Mucosa of descending colon (tissue), 3 donors: ENCODE measurements around the gene CYP2B6. TPM values are rescaled to one million over a fixed set of nuclear protein-coding genes. Genes with fewer than 3 reads are reported as not detected.
"Not testable (repeated sequence)": the region's sequence is repeated elsewhere in the genome, so short reads cannot be mapped to it uniquely, and the experiment has no call there.

Source experiments
- ATAC-seq: fragments of 200-7000 bp; cut with Tn5 transposase; one replicate; pipeline ENCODE4 v1.9.1; 2020; ENCODE audit warnings: mild to moderate bottlenecking, moderate library complexity
- DNase-seq, 3 donors: peaks; one replicate each; pipeline ENCODE4 v3.0.0-alpha.2; 2020
- H3K36me3 ChIP-seq: fragments of 200-600 bp; one replicate; pipeline ENCODE4 v1.8.0; 2021; ENCODE audit warnings: low read depth, mild to moderate bottlenecking
- H3K4me1 ChIP-seq: fragments of 200-600 bp; one replicate; pipeline ENCODE4 v1.8.0; 2021; ENCODE audit warnings: low read depth, mild to moderate bottlenecking
- H3K4me3 ChIP-seq: fragments of 200-600 bp; one replicate; pipeline ENCODE4 v1.8.0; 2021; ENCODE audit warnings: mild to moderate bottlenecking
- H3K9me3 ChIP-seq: fragments of 200-600 bp; one replicate; pipeline ENCODE4 v1.8.0; 2021; ENCODE audit warnings: mild to moderate bottlenecking
- intact Hi-C, 2 donors: fragments of 100-400 bp; cut with DNase I in 1 of 2; cut with micrococcal nuclease in 1 of 2; formaldehyde crosslinking; loops; one replicate each; pipeline versions ENCODE4 v1.11.0 to v1.11.1; 2022; cut with DNase I, micrococcal nuclease
- total RNA-seq, 3 donors: library from RNA; stranded (reverse); fragmentation: NEBNext Ultra II Directional in 2 of 3; extraction: Animal tissue kit (Norgen Biotek cat#: 25700) in 2 of 3; gene quantifications; one replicate each; pipeline versions ENCODE4 v1.2.1 to v1.2.4, GENCODE V29; 2021 to 2023
- TF ChIP-seq, protein P1 (sequence below): fragments of 200-600 bp; IDR thresholded peaks from one replicate; pipeline ENCODE4 v1.8.0; 2022; ENCODE audit warnings: antibody characterized with exemption, mild to moderate bottlenecking
- donor health status: DM: no; HTN: no; CAD: no; lungs with moderate emphysema.
- donor health status: DM: no; HTN: no; CAD: no.
- donor health status: DM: no; HTN: yes; CAD: no.

CYP2B6 gene
- total RNA-seq, 3 donors from 2014 or later: 3.7 to 11.4 (median 6.0) TPM

DNA sequence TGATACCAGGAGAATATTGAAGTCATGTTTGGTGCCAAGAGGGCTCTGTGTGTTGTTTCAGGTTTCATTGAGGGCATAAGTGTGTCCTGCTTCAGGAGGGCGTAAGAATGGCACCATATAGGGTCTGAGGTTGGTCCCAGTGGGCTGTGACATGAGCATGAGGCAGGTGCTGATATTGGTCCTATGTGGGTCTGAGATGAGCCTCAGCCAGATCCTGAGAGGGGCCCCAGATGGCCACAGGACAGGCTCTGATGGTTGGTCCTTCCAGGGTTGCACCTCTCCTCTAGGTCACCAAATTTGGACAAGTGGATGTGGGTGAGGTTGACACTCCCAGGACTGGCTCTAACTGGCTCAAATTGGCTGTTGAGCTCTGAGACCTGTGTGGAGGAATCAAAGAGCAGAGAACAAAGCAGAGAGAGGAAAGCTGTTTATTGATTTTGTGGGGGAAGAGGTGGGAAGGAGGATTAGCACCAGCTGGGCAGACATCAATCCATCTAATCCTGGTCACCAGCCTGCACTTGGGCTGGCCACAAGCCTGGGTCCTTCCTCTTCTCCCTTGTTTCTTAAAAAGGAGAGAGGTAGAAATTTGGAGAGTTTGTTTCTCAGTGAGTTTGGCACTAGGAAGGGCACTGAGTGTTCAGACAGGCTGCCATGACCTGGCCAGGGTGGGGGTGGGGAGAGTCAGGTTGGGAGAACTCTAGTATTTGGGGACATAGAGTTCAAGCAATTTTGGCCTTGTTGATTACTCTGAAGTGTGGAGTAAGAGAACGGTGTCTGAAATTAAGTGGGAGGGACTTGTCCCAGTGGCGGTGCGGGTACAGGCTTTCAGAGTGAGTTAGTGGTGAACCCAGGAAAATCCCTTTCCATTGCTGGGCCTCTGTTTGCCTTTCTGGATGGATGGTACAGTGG, 38.7 kb downstream of the CYP2B6 start:
- no peaks in the 10 kb centered on the region for H3K9me3 ChIP-seq
- H3K4me1 ChIP-seq: no peaks in the 10 kb centered on the region
- TF ChIP-seq, protein P1, sequence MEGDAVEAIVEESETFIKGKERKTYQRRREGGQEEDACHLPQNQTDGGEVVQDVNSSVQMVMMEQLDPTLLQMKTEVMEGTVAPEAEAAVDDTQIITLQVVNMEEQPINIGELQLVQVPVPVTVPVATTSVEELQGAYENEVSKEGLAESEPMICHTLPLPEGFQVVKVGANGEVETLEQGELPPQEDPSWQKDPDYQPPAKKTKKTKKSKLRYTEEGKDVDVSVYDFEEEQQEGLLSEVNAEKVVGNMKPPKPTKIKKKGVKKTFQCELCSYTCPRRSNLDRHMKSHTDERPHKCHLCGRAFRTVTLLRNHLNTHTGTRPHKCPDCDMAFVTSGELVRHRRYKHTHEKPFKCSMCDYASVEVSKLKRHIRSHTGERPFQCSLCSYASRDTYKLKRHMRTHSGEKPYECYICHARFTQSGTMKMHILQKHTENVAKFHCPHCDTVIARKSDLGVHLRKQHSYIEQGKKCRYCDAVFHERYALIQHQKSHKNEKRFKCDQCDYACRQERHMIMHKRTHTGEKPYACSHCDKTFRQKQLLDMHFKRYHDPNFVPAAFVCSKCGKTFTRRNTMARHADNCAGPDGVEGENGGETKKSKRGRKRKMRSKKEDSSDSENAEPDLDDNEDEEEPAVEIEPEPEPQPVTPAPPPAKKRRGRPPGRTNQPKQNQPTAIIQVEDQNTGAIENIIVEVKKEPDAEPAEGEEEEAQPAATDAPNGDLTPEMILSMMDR: no peak
- ATAC-seq (no peak), DNase-seq (no peak)
- intact Hi-C loops: no loop called here
- no peaks in the 10 kb centered on the region for H3K36me3 ChIP-seq
- H3K4me3 ChIP-seq: no peak overlapping the region

DNA sequence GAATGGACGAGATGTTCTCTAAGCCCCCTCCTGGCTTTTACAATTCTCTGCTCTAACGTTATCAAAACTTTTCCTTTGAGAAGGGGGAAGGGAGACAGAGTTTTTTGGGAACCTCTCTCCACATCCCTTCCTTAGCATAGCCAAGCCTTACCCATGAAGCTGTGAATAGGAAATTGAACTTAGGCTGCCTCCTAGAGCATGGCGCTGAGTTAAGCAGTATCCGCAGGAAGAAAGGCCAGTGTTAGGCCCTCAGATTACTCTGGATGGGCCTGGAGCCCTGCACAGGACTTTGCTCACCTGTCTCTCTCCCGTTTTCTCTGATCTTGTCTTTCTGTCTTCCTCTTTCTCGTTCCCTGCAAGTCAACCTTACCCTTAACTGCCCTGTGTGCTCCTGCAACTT, 39.6 kb downstream of the CYP2B6 start:
- no peak for ATAC-seq
- intact Hi-C loops: no loop called here
- Histone ChIP-seq H3K9me3 (no peaks in the 10 kb centered on the region), H3K36me3 (no peaks in the 10 kb centered on the region), H3K4me1 (no peaks in the 10 kb centered on the region), H3K4me3 (no peak overlapping the region)
- TF ChIP-seq, protein P1: no peak
- DNase-seq: no peak

GRCh38 chr19:41031916-41032315, 40.8 kb downstream of the CYP2B6 start:
- ATAC-seq: no peak
- H3K4me3 ChIP-seq: no peak overlapping the region
- intact Hi-C loops: no loop called here
- TF ChIP-seq, protein P1: no peak
- H3K4me1 ChIP-seq: no peaks in the 10 kb centered on the region
- H3K36me3 ChIP-seq: no peaks in the 10 kb centered on the region
- DNase-seq: no peak
- no peaks in the 10 kb centered on the region for H3K9me3 ChIP-seq

DNA sequence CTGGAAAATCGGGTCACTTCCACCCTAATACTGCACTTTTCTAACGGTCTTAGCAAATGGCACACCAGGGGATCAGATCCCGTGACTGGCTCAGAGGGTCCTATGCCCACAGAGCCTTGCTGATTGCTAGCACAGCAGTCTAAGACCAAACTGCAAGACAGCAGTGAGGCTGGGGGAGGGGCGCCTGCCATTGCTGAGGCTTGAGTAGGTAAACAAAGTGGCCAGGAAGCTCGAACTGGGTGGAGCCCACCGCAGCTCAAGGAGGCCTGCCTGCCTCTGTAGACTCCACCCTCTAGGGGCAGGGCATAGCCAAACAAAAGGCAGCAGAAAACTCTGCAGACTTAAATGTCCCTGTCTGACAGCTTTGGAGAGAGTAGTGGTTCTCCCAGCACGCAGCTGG, 42.2 kb downstream of the CYP2B6 start:
- H3K4me3 ChIP-seq, intact Hi-C loops, ATAC-seq, DNase-seq, H3K4me1 ChIP-seq, H3K9me3 ChIP-seq, H3K36me3 ChIP-seq: not testable (repeated sequence)

- H3K4me1 ChIP-seq: no peaks in the 10 kb centered on the region
- ATAC-seq (no peak), DNase-seq (no peak)
- H3K4me3 ChIP-seq: no peak overlapping the region
- no peaks in the 10 kb centered on the region for H3K9me3 ChIP-seq
- H3K36me3 ChIP-seq: no peaks in the 10 kb centered on the region
- intact Hi-C loops: no loop called here
- TF ChIP-seq, protein P1: no peak
Observed at GRCh38 chr19:41039806-41040205, 48.7 kb downstream of the CYP2B6 start.

- peak; percentile 58 for ATAC-seq
- H3K4me1 ChIP-seq, H3K9me3 ChIP-seq, H3K4me3 ChIP-seq, H3K36me3 ChIP-seq, intact Hi-C loops, DNase-seq: not testable (repeated sequence)
Observed at GRCh38 chr19:41045095-41045494, 54.0 kb downstream of the CYP2B6 start.
